ENCODE measurements around the gene DUSP23.

GRCh38 chr1:159830722-159831121 is 50.0 kb downstream of the DUSP23 start:
- TF ChIP-seq CTCF (IDR thresholded peaks at IDR 0.05) (no peak), POLR2A (IDR thresholded peaks at IDR 0.05) (no peak)

All from testis (tissue), 2 donors.